ENCODE results near the gene LRCOL1.
A peak's percentile ranks its signal among the peaks of the same experiment; 100 is the strongest.

The LRCOL1 gene

DNA sequence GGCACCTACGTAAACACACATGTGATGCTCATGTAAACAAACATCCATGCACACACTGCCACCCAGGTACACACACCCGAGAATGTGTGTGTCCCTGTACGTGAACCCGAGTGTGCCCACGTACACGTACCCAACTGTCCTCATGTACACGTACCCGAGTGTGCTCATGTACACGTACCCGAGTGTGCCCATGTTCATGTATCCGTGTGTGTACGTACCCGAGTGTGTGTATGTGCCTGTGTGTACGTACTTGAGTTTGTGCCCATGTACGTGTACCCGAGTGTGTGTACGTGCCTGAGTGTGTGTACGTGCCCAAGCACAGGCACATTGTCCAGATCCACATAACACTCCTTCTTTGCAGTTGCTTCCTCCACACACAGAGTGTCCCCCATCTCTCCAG lies 45.0 kb downstream of the LRCOL1 start:
- DNase-seq (ENCODE audit: low read depth): no peak
- no peak overlapping the region for H3K4me3 ChIP-seq (ENCODE audit: low read depth, low read length)
- TF ChIP-seq, protein P1, sequence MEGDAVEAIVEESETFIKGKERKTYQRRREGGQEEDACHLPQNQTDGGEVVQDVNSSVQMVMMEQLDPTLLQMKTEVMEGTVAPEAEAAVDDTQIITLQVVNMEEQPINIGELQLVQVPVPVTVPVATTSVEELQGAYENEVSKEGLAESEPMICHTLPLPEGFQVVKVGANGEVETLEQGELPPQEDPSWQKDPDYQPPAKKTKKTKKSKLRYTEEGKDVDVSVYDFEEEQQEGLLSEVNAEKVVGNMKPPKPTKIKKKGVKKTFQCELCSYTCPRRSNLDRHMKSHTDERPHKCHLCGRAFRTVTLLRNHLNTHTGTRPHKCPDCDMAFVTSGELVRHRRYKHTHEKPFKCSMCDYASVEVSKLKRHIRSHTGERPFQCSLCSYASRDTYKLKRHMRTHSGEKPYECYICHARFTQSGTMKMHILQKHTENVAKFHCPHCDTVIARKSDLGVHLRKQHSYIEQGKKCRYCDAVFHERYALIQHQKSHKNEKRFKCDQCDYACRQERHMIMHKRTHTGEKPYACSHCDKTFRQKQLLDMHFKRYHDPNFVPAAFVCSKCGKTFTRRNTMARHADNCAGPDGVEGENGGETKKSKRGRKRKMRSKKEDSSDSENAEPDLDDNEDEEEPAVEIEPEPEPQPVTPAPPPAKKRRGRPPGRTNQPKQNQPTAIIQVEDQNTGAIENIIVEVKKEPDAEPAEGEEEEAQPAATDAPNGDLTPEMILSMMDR (IDR thresholded peaks at IDR 0.05; ENCODE audit: control insufficient read depth, extremely low read depth, insufficient read depth): no peak

GRCh38 chr12:132563911-132564310 lies 46.5 kb downstream of the LRCOL1 start:
- H3K4me3 ChIP-seq (ENCODE audit: low read depth, low read length): no peak overlapping the region
- TF ChIP-seq, protein P1 (IDR thresholded peaks at IDR 0.05; ENCODE audit: control insufficient read depth, extremely low read depth, insufficient read depth): no peak
- DNase-seq (ENCODE audit: low read depth): no peak

GRCh38 chr12:132562489-132563021 lies 47.8 kb downstream of the LRCOL1 start:
- TF ChIP-seq, protein P1 (IDR thresholded peaks at IDR 0.05; ENCODE audit: control insufficient read depth, extremely low read depth, insufficient read depth): no peak
- DNase-seq (ENCODE audit: low read depth): no peak

GRCh38 chr12:132561427-132562156 lies 48.8 kb downstream of the LRCOL1 start:
- no peak for DNase-seq (ENCODE audit: low read depth)
- H3K4me3 ChIP-seq (ENCODE audit: low read depth, low read length): peak overlapping the region; percentile 81
- TF ChIP-seq, protein P1 (IDR thresholded peaks at IDR 0.05; ENCODE audit: control insufficient read depth, extremely low read depth, insufficient read depth): peak; percentile 45

More at GRCh38 chr12:132562489-132563021, 47.8 kb downstream of the LRCOL1 start:
- no peak overlapping the region for H3K4me3 ChIP-seq (ENCODE audit: low read depth, low read length)

- TF ChIP-seq, protein P1 (IDR thresholded peaks at IDR 0.05; ENCODE audit: control insufficient read depth, extremely low read depth, insufficient read depth): peak; percentile 94
- peak overlapping the region; percentile 81 for H3K4me3 ChIP-seq (ENCODE audit: low read depth, low read length)
- peak; percentile 36 for DNase-seq (ENCODE audit: low read depth)
Observed at GRCh38 chr12:132560614-132561426, 49.6 kb downstream of the LRCOL1 start.

GRCh38 chr12:132560364-132560613 lies 50.1 kb downstream of the LRCOL1 start:
- peak overlapping the region; percentile 81 for H3K4me3 ChIP-seq (ENCODE audit: low read depth, low read length)
- TF ChIP-seq, protein P1 (IDR thresholded peaks at IDR 0.05; ENCODE audit: control insufficient read depth, extremely low read depth, insufficient read depth): no peak
- DNase-seq (ENCODE audit: low read depth): no peak
